Hepatocyte (in vitro differentiated cells): Measurements from ENCODE around the gene ARFGAP1. TPM values are rescaled to one million over a fixed set of nuclear protein-coding genes. Genes with fewer than 3 reads are reported as not detected.

Source experiments
- DNase-seq: peaks from one replicate; pipeline ENCODE4 v3.0.0-alpha.2; 2016; ENCODE audit warnings: low spot score
- H2AFZ ChIP-seq: fragments of 200-600 bp; sonication (generic); 2 replicates; pipeline ENCODE4 v1.6.0; 2016; ENCODE audit warnings: antibody characterized with exemption, mild to moderate bottlenecking
- H3K27ac ChIP-seq: fragments of 200-600 bp; sonication (generic); 2 replicates; pipeline ENCODE4 v1.5.1; 2016; ENCODE audit warnings: mild to moderate bottlenecking
- H3K27me3 ChIP-seq: fragments of 200-600 bp; sonication (generic); 2 replicates; pipeline ENCODE4 v1.6.1; 2016
- H3K36me3 ChIP-seq: fragments of 200-600 bp; sonication (generic); replicated peaks from 2 replicates; pipeline ENCODE4 v1.5.1; 2016; ENCODE audit warnings: low read depth; ENCODE audit not compliant: insufficient read depth
- H3K4me1 ChIP-seq: fragments of 200-600 bp; sonication (generic); 2 replicates; pipeline ENCODE4 v1.5.1; 2016; ENCODE audit warnings: mild to moderate bottlenecking, moderate library complexity; ENCODE audit not compliant: insufficient read depth
- H3K4me2 ChIP-seq: fragments of 200-600 bp; sonication (generic); 2 replicates; pipeline ENCODE4 v1.6.0; 2016
- H3K4me3 ChIP-seq: fragments of 200-600 bp; sonication (generic); 2 replicates; pipeline ENCODE4 v1.5.1; 2016; ENCODE audit warnings: mild to moderate bottlenecking
- H3K79me2 ChIP-seq: fragments of 200-600 bp; sonication (generic); 2 replicates; pipeline ENCODE4 v1.6.0; 2017; ENCODE audit warnings: mild to moderate bottlenecking
- H3K9me2 ChIP-seq: fragments of 200-600 bp; sonication (generic); replicated peaks from 2 replicates; pipeline ENCODE4 v1.6.0; 2017; ENCODE audit warnings: mild to moderate bottlenecking; ENCODE audit not compliant: insufficient read depth
- H3K9me3 ChIP-seq: fragments of 200-600 bp; sonication (generic); 2 replicates; pipeline ENCODE4 v1.5.1; 2016; ENCODE audit warnings: low read depth, mild to moderate bottlenecking
- H4K20me1 ChIP-seq: fragments of 200-600 bp; sonication (generic); 2 replicates; pipeline ENCODE4 v1.6.0; 2016; ENCODE audit warnings: mild to moderate bottlenecking; ENCODE audit not compliant: insufficient read depth, poor library complexity, severe bottlenecking
- EZH2 ChIP-seq: fragments of 200-600 bp; sonication (generic); IDR thresholded peaks from 2 replicates; pipeline ENCODE4 v1.6.1; 2016; ENCODE audit warnings: antibody characterized with exemption, mild to moderate bottlenecking, borderline replicate concordance
- EZH2phosphoT487 ChIP-seq: fragments of 200-600 bp; sonication (generic); IDR thresholded peaks from one replicate; pipeline ENCODE4 v1.6.1; 2018; ENCODE audit warnings: antibody characterized with exemption, mild to moderate bottlenecking, low read depth, moderate library complexity; ENCODE audit not compliant: unreplicated experiment, severe bottlenecking
- WGBS: methylation state at CpG from one replicate; pipeline ENCODE4 v1.1.6; 2016; ENCODE audit warnings: low lambda C conversion rate; ENCODE audit errors: missing lambda C conversion rate; 5-methylcytosine and 5-hydroxymethylcytosine counted together
- polyA plus RNA-seq: library from polyadenylated mRNA; unstranded; fragments of >200 nt; fragmentation: Nextera tagmentation; extraction: Ambion mirVana; gene quantifications from 2 replicates; pipeline ENCODE4 v1.2.1, GENCODE V29; 2016
- total RNA-seq: library from RNA; depleted of rRNA; stranded (reverse); fragments of >200 nt; gene quantifications from 2 replicates; pipeline ENCODE4 v1.2.3, GENCODE V29; 2014
- TF ChIP-seq, protein P1 (sequence below): fragments of 200-600 bp; sonication (generic); IDR thresholded peaks from 2 replicates; pipeline ENCODE4 v1.5.1; 2016; ENCODE audit warnings: antibody characterized with exemption, mild to moderate bottlenecking; ENCODE audit not compliant: poor library complexity

The ARFGAP1 gene
- total and polyA plus RNA-seq, 2 experiments from 2014 or later, result 78.2 to 99.0 TPM

DNA sequence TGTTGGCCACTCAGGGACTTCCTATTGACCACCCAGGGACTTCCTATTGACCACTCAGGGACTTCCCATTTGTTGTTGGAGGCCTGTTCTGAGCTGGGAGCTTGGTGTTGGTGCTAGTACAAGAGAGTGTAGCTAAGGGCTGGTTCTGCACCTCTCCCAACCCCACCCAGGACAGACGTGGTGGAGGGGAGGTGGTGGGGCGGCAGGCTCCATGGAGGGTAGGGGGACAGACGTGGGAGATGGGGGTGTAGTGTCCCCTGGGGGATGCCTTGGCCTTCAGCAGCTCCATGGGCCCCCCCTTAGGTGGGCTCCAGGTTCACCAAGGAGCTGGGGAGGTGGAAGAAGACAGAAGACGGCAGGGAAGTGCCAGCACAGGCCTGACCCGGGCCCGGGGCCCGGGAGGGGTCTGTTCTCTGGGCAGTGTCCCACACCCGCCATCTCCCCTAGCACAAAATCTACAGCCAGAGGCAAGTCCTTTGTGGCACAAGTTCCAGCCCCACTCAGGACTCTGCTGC is 54.7 kb downstream of the ARFGAP1 start:
- 89% methylated on average over 8 of the region's 8 CpGs for WGBS

DNA sequence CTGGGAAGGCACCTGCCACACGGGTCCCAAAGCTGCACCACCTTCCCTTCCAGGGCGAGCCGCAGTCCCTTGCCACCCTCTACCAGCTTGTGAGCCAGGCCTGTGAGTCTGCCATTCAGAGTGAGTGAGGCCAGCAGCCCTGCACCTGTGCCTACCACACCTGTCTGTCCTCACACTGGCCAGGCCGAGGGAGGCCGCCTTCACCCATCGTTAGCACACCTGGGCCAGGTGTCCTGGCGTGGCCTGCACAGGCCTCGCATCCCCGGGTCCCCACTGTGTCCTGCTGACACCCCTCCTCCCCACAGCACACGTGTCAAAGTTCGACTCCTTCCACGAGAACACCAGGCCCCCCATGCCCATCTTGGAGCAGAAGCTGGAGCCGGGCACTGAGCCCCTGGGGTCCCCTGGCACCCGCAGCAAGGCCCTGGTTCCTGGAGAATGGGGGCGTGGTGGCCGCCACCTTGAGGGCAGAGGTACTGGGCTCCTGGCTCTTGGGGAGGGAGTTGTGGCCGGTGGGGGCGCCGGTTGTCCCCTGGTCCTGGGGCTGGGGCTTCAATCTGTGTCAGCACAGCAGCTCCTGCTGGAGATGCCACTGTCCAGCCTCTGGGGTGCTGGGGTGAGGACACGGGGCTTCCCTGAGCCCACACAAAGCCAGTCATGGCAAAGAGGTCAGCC is 55.5 kb downstream of the ARFGAP1 start:
- no peak for DNase-seq
- 90% methylated on average over 20 of the region's 20 CpGs for WGBS
- no peaks in the 10 kb centered on the region for H3K9me2 ChIP-seq
- H3K4me2 ChIP-seq, result no peak overlapping the region
- no peak overlapping the region for H2AFZ ChIP-seq
- no peaks in the 10 kb centered on the region for H3K4me1 ChIP-seq
- no peaks in the 10 kb centered on the region for H3K27me3 ChIP-seq
- no peaks in the 10 kb centered on the region for H3K79me2 ChIP-seq
- H3K27ac ChIP-seq, result no peak overlapping the region
- H3K9me3 ChIP-seq, result no peaks in the 10 kb centered on the region
- TF ChIP-seq EZH2, result no peak
- TF ChIP-seq, protein P1, sequence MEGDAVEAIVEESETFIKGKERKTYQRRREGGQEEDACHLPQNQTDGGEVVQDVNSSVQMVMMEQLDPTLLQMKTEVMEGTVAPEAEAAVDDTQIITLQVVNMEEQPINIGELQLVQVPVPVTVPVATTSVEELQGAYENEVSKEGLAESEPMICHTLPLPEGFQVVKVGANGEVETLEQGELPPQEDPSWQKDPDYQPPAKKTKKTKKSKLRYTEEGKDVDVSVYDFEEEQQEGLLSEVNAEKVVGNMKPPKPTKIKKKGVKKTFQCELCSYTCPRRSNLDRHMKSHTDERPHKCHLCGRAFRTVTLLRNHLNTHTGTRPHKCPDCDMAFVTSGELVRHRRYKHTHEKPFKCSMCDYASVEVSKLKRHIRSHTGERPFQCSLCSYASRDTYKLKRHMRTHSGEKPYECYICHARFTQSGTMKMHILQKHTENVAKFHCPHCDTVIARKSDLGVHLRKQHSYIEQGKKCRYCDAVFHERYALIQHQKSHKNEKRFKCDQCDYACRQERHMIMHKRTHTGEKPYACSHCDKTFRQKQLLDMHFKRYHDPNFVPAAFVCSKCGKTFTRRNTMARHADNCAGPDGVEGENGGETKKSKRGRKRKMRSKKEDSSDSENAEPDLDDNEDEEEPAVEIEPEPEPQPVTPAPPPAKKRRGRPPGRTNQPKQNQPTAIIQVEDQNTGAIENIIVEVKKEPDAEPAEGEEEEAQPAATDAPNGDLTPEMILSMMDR, result no peak
- no peak for TF ChIP-seq EZH2phosphoT487
- no peak overlapping the region for H3K4me3 ChIP-seq
- no peaks in the 10 kb centered on the region for H3K36me3 ChIP-seq
- no peaks in the 10 kb centered on the region for H4K20me1 ChIP-seq

More for the DNA sequence above, 54.7 kb downstream of the ARFGAP1 start:
- no peaks in the 10 kb centered on the region for H3K27me3 ChIP-seq
- H3K4me1 ChIP-seq, result no peaks in the 10 kb centered on the region
- no peaks in the 10 kb centered on the region for H4K20me1 ChIP-seq
- no peaks in the 10 kb centered on the region for H3K9me2 ChIP-seq
- TF ChIP-seq, protein P1, result no peak
- TF ChIP-seq EZH2 (no peak), EZH2phosphoT487 (no peak)
- H3K36me3 ChIP-seq, result no peaks in the 10 kb centered on the region
- H3K4me2 ChIP-seq, result no peak overlapping the region
- no peak overlapping the region for H3K4me3 ChIP-seq
- DNase-seq, result no peak
- no peaks in the 10 kb centered on the region for H3K9me3 ChIP-seq
- H2AFZ ChIP-seq, result no peak overlapping the region
- H3K79me2 ChIP-seq, result no peaks in the 10 kb centered on the region
- no peak overlapping the region for H3K27ac ChIP-seq

DNA sequence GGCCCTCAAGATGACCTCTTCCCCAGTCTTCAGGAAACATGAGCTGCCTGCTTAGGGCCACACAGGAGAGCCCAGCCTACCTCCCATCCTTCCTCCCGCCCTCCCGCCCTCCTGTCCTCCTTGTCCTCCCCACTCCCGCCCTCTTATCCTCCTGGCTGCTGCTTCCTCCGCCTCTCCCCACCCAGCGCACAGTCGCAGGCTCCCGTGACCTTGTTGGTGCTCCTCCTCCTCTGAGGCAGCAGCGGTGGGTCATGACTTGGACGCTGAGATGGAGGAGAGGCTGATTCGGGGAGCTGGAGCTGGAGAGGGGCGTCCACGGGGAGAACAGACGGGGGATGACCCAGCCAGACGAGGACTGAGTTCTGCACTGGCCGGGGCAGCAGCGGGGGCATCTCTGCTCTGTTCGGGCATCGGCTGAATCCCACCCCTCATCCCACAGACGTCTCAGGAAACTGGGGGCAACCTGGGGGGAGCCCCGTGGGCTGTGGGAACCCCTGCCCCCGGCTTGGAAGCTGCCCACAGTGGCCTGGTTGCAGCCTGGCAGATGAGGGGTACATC is 56.2 kb downstream of the ARFGAP1 start:
- Histone ChIP-seq H3K9me2 (no peaks in the 10 kb centered on the region), H3K36me3 (no peaks in the 10 kb centered on the region), H3K4me2 (no peak overlapping the region), H3K27me3 (no peaks in the 10 kb centered on the region), H3K4me3 (no peak overlapping the region), H3K4me1 (no peaks in the 10 kb centered on the region), H4K20me1 (no peaks in the 10 kb centered on the region), H3K27ac (no peak overlapping the region), H2AFZ (no peak overlapping the region), H3K79me2 (no peaks in the 10 kb centered on the region), H3K9me3 (no peaks in the 10 kb centered on the region)
- no peak for DNase-seq
- 80% methylated on average over 20 of the region's 21 CpGs for WGBS
- TF ChIP-seq EZH2, result no peak
- TF ChIP-seq, protein P1, result no peak
